Diencephalon (tissue), 1 donor: ENCODE results near the gene CLCN6. TPM values are rescaled to one million over a fixed set of nuclear protein-coding genes. Genes with fewer than 3 reads are reported as not detected.

ENCODE experiments used
- small RNA-seq: library from RNA; depleted of rRNA; stranded (forward); fragments of <200 nt; gene quantifications from one replicate; pipeline ENCODE3, GENCODE V24; 2014
- total RNA-seq: library from RNA; depleted of rRNA; stranded (reverse); fragments of >200 nt; gene quantifications from one replicate; pipeline ENCODE4 v1.2.3, GENCODE V29; 2014

Gene CLCN6
- 28.4 TPM for total RNA-seq

GRCh38 chr1:11805422-11806306 is at the start of gene CLCN6, which contains the start of gene MTHFR:
CLCN6 (plus strand) TSS chr1:11806191; CDS start chr1:11806263, 72 bp downstream.
MTHFR (minus strand) TSS chr1:11805964; CDS start chr1:11803116, 2,848 bp downstream.

GRCh38 chr1:11761988-11762406 is 44.0 kb upstream of the CLCN6 start, which contains the start of gene C1orf167:
C1orf167 (plus strand) TSS chr1:11762193; CDS start chr1:11764401, 2,208 bp downstream.

GRCh38 chr1:11847667-11848372 is 41.8 kb downstream of the CLCN6 start, which contains the start of gene NPPA:
NPPA (minus strand) TSS chr1:11847783; CDS start chr1:11847684, 99 bp downstream.

GRCh38 chr1:11858613-11858967 is 52.6 kb downstream of the CLCN6 start, which contains the start of gene NPPB:
NPPB (minus strand) TSS chr1:11858945; CDS start chr1:11858833, 112 bp downstream.

Small RNAs within 50 kb of the gene (small RNA-seq; reads per million reads assigned to genes)
- gene RF02156 (not detected), gene RF02157 (not detected), gene RF02158 (not detected)

Other genes with a start within 250 kb of the CLCN6 start
- gene FBXO2, start 151.8 kb upstream of the CLCN6 start, total RNA-seq = 11.5 TPM
- gene FBXO44, start 151.3 kb upstream of the CLCN6 start, total RNA-seq = 51.0 TPM
- gene FBXO6, start 142.0 kb upstream of the CLCN6 start, total RNA-seq = 8.3 TPM
- 43.1 TPM for gene MAD2L2, start 125.0 kb upstream of the CLCN6 start, total RNA-seq
- 36.7 TPM for gene DRAXIN, start 114.5 kb upstream of the CLCN6 start, total RNA-seq
- gene AGTRAP, start 70.1 kb upstream of the CLCN6 start, total RNA-seq = 11.5 TPM
- not detected for gene C1orf167, start 44.0 kb upstream of the CLCN6 start, total RNA-seq
- gene MTHFR, start 227 bp upstream of the CLCN6 start, total RNA-seq = 25.4 TPM
- 0.69 TPM for gene NPPA, start 41.6 kb downstream of the CLCN6 start, total RNA-seq
- 3.0 TPM for gene NPPB, start 52.8 kb downstream of the CLCN6 start, total RNA-seq
- 21.0 TPM for gene KIAA2013, start 120.2 kb downstream of the CLCN6 start, total RNA-seq
- 28.8 TPM for gene PLOD1, start 128.5 kb downstream of the CLCN6 start, total RNA-seq
- gene MFN2, start 174.3 kb downstream of the CLCN6 start, total RNA-seq = 59.7 TPM
- gene MIIP, start 213.3 kb downstream of the CLCN6 start, total RNA-seq = 27.0 TPM